Measurements from ENCODE around the gene DNAJC13.

DNAJC13 gene

GRCh38 chr3:132556508-132557159 is 139.3 kb downstream of the DNAJC13 start:
- TF ChIP-seq ZBTB7A (IDR thresholded peaks at IDR 0.05; ENCODE audit: low read depth) (no peak), NFIC (IDR thresholded peaks at IDR 0.05) (no peak), YY1 (IDR thresholded peaks at IDR 0.05; ENCODE audit: low read depth) (no peak), FOXM1 (IDR thresholded peaks at IDR 0.05; ENCODE audit: borderline replicate concordance, low read depth) (no peak), EP300 (IDR thresholded peaks at IDR 0.05; ENCODE audit: borderline replicate concordance) (no peak), CEBPB (IDR thresholded peaks at IDR 0.05) (no peak), TEAD4 (IDR thresholded peaks at IDR 0.05) (no peak), TCF12 (IDR thresholded peaks at IDR 0.05; ENCODE audit: low read depth) (no peak), USF1 (IDR thresholded peaks at IDR 0.05) (no peak), EGR1 (IDR thresholded peaks at IDR 0.05) (no peak), TAF1 (IDR thresholded peaks at IDR 0.05; ENCODE audit: low read depth) (no peak), RAD21 (IDR thresholded peaks at IDR 0.05; ENCODE audit: low read depth) (no peak), MAX (IDR thresholded peaks at IDR 0.05) (no peak), REST (IDR thresholded peaks at IDR 0.05; ENCODE audit: low read depth) (no peak), CREB1 (IDR thresholded peaks at IDR 0.05; ENCODE audit: low read depth) (no peak)

GRCh38 chr3:132561003-132561402 is 143.7 kb downstream of the DNAJC13 start:
- no peak for TF ChIP-seq ZBTB7A (IDR thresholded peaks at IDR 0.05; ENCODE audit: low read depth)
- TF ChIP-seq CEBPB (IDR thresholded peaks at IDR 0.05), result no peak
- no peak for TF ChIP-seq FOXM1 (IDR thresholded peaks at IDR 0.05; ENCODE audit: borderline replicate concordance, low read depth)
- no peak for TF ChIP-seq MAX (IDR thresholded peaks at IDR 0.05)
- no peak for TF ChIP-seq USF1 (IDR thresholded peaks at IDR 0.05)
- no peak for TF ChIP-seq NFIC (IDR thresholded peaks at IDR 0.05)
- TF ChIP-seq TCF12 (IDR thresholded peaks at IDR 0.05; ENCODE audit: low read depth), result no peak
- no peak for TF ChIP-seq EGR1 (IDR thresholded peaks at IDR 0.05)
- no peak for TF ChIP-seq TAF1 (IDR thresholded peaks at IDR 0.05; ENCODE audit: low read depth)
- TF ChIP-seq CREB1 (IDR thresholded peaks at IDR 0.05; ENCODE audit: low read depth), result no peak
- no peak for TF ChIP-seq YY1 (IDR thresholded peaks at IDR 0.05; ENCODE audit: low read depth)
- no peak for TF ChIP-seq EP300 (IDR thresholded peaks at IDR 0.05; ENCODE audit: borderline replicate concordance)
- TF ChIP-seq REST (IDR thresholded peaks at IDR 0.05; ENCODE audit: low read depth), result no peak
- TF ChIP-seq RAD21 (IDR thresholded peaks at IDR 0.05; ENCODE audit: low read depth), result no peak
- no peak for TF ChIP-seq TEAD4 (IDR thresholded peaks at IDR 0.05)

GRCh38 chr3:132563420-132564069 is 146.2 kb downstream of the DNAJC13 start:
- TF ChIP-seq USF1 (IDR thresholded peaks at IDR 0.05), result no peak
- no peak for TF ChIP-seq TAF1 (IDR thresholded peaks at IDR 0.05; ENCODE audit: low read depth)
- no peak for TF ChIP-seq TCF12 (IDR thresholded peaks at IDR 0.05; ENCODE audit: low read depth)
- no peak for TF ChIP-seq CEBPB (IDR thresholded peaks at IDR 0.05)
- TF ChIP-seq TEAD4 (IDR thresholded peaks at IDR 0.05), result no peak
- no peak for TF ChIP-seq FOXM1 (IDR thresholded peaks at IDR 0.05; ENCODE audit: borderline replicate concordance, low read depth)
- no peak for TF ChIP-seq YY1 (IDR thresholded peaks at IDR 0.05; ENCODE audit: low read depth)
- TF ChIP-seq EP300 (IDR thresholded peaks at IDR 0.05; ENCODE audit: borderline replicate concordance), result no peak
- TF ChIP-seq EGR1 (IDR thresholded peaks at IDR 0.05), result no peak
- TF ChIP-seq NFIC (IDR thresholded peaks at IDR 0.05), result no peak
- TF ChIP-seq CREB1 (IDR thresholded peaks at IDR 0.05; ENCODE audit: low read depth), result no peak
- TF ChIP-seq RAD21 (IDR thresholded peaks at IDR 0.05; ENCODE audit: low read depth), result no peak
- no peak for TF ChIP-seq MAX (IDR thresholded peaks at IDR 0.05)
- TF ChIP-seq ZBTB7A (IDR thresholded peaks at IDR 0.05; ENCODE audit: low read depth), result no peak
- no peak for TF ChIP-seq REST (IDR thresholded peaks at IDR 0.05; ENCODE audit: low read depth)
